ENCODE data around the gene SBF2.

SBF2 gene

GRCh38 chr11:9789910-9790309 lies 504.1 kb downstream of the SBF2 start:
- no peak for DNase-seq

DNA sequence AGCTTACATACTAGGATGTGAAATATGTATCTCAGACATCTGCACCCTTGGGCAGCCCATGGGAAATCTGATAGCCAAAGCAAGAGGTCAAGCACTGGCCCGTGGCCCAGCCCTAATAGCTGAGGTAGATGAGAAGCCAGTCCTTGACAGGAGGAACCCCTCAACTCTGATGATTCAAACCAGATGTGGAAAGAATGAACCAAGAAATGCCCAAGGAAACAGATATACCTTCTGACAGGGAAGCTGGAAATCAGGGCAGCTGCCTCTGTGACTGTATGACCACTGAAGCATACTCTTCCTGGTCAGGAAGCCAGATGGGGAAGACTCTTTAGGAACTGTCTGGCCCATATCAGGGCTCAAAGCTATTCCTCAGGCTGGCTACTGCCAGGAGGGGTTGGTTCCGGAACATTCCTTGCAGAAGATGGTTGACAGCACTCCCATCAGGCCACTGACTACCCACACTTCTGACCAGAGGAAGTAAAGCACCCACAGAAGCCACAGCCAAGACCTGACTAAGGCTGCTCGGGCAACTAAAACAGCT lies 506.0 kb downstream of the SBF2 start:
- DNase-seq = no peak

- DNase-seq = no peak
These were observed 506.8 kb downstream of the SBF2 start for GRCh38 chr11:9787260-9787659.

DNA sequence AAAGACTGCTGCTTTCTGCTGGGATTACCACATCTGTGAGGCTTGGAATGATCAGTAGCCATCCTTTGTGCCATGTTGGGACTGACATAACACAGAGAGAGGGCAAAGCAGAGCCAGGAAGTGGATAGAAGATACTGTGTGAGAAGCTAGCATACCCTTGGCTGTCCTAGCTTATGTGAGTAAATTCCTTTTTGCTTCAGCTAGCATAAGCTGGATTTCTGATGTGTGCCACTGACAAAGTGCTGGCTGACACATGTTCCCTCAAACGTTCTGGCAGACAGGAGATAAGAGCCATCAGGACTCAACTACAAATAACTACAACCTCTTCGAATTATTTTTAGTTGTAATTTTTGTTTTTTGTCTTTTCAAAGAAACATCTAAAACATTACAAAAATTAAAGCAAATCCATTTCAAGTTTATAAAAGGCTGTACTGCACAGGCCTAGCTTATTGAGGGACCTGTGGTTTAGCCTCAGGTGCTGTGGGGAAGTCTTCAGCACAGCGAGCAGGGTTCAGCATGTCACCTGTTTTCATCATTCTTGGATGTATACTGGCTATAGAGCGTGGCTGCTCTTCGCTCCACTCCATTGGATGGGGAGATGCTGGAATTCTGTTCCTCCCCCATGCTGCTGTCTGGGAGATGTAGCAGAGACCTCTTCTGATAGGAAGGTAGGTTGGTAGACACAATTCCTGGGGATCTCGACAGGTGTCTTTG lies 509.3 kb downstream of the SBF2 start:
- no peak for DNase-seq

DNA sequence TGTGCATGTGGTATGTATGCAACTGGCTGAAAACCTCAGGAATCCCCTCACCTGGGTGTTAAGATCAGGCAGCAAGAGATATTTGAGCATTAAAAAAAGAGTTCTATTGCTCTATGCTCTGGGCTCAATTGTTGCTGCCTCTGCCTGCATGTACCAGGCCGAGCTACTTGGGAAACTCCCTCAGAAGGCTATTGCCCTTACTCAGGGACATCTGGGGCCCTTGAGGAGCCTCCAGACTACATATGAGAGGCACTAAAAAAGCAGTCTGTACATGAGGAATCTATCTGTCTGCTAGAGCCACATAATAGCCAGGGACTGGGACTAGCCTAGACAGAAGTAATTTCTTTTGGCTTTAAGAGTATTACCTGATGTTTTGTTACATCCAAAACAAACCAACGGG lies 510.0 kb downstream of the SBF2 start:
- no peak for DNase-seq

GRCh38 chr11:9780929-9781328 lies 513.1 kb downstream of the SBF2 start:
- no peak for DNase-seq

DNA sequence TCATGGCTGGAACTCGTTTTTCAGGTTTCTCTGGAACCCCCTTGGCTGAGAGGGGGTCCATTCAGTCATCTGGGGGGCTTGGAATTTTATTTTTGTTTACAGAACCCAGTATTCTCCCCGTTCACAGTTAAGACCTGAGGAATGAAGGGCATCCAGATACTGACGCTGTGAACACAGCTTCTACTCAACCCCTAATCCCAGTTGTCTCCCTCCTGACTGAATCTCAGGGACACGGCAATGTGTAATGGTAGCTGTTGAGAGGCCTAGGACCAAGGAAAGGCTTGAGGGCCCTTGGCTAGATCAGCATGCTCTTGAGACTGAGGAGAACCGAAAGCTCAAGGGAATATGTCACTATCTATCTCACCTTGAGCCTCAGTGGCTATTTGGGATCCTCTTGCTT lies 516.5 kb downstream of the SBF2 start:
- DNase-seq = no peak

DNA sequence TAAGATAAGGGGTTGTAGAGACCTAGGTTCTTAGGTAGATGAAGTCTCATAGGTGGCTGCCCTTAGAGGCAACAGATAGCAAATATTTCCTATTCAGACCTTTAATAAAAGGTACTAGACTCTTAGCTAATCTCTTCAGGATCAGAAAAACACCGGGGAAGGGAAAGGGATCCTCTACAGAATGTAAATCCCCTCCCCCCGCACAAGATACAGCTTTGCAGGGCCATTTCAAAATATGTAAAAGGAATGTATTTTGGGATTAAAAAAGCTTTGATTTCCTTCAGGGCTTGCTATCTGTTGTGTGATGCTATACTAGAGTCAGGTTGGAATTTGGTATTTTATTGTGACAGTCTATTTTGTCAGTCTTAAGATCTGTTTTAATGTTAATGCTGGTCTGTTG lies 517.0 kb downstream of the SBF2 start:
- DNase-seq = no peak

DNA sequence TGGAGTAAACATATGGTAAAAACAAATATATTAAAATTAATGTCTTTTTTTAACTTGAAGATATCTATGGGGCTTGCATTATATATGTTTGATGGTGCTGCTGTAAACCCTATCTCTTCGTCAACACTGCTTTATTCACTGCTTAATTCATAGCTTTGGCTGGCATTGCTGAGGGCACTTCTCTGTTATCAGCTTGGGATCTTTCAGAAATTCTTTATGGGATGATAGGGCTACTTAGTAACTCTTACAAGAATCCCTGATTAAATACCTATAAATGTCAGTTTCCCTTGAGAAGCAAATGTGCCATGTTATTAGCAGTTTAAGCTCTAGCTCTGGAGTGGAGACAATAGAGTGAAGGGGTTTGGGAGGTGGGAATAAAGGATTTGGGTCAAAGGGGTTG lies 517.8 kb downstream of the SBF2 start:
- no peak for DNase-seq

GRCh38 chr11:9775398-9775779 lies 518.6 kb downstream of the SBF2 start:
- no peak for DNase-seq

DNA sequence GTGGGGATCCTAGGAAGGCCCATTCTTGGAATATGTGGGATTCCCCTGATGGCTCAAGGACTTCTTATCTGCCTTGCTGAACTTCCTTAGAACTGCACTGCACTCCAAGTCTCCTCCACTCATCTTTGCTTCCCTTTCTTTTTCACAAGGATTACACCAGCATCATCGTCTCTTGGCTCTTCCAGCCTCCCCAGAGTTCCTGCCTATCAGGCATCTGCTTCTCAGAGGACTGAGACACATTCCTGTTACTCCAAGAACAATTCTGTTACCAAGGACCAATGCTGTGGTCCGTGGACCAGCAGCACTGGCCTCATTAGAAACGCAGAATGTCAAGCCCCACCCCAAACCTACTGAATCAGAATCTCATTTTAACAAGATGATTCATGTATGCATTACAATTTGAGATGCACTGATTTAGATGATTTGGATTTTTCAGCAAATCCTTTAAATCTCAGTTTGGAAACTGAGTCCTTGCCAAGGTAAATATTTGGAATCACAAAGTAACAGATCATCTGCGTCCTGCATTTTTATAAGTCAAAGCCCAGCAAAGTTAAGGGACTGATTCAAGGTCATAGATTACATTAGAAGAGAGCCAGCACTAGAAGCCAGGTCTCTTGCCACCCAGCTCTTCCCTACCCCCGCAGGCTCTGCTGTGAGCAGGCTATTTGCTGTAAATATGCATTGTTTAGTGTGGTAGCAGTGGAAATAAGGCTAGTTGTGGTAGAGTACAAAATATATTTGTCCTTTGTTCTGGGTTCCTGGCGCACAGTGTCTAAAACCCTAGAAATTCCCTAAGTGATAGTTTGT lies 519.2 kb downstream of the SBF2 start:
- no peak for DNase-seq

- no peak for DNase-seq
These were observed 519.9 kb downstream of the SBF2 start for GRCh38 chr11:9774109-9774508.

DNA sequence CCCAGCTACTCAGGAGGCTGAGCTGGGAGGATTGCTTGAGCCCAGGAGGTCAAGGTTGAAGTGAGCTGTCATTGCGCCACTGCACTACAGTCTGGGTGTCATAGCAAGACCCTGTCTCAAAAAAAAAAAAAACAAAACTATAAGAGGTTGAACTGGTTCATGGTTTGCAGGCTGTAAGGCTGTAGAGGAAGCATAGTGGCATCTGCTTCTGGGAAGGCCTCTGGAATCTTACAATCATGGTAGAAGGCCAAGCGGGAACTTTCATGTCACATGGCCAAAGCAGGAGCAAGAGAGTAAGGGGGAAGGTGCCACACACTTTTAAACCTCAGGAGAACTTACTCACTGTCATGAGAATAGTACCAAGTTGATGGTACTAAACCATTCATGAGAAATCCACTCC lies 520.5 kb downstream of the SBF2 start:
- no peak for DNase-seq

GRCh38 chr11:9772218-9772617 lies 521.8 kb downstream of the SBF2 start:
- DNase-seq = no peak

DNA sequence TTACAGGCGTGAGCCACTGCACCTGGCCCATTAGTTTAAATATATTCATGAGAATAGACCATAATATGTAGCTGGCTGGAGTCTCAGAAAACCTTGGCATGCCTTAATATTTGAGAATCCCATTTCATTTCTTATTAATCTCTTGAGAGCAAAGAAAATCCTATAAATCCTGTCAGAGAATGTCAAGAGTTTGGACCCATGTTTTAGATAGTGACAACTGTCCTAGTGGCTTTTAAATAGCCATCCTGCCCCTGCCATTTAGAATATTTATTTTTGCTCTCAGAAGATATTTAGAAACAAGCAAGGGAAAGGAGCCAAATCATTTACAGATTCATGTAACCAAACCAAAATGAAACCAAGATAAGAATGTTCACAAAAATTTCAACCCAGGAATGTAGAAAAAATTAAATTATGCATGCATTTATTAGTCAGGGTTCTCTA lies 522.9 kb downstream of the SBF2 start:
- DNase-seq = no peak

- no peak for DNase-seq
These were observed 524.4 kb downstream of the SBF2 start for GRCh38 chr11:9769621-9770020.

GRCh38 chr11:9765320-9766101 lies 528.5 kb downstream of the SBF2 start:
- DNase-seq = no peak

- no peak for DNase-seq
These were observed 530.7 kb downstream of the SBF2 start for GRCh38 chr11:9763301-9763700.

GRCh38 chr11:9762531-9762930 lies 531.5 kb downstream of the SBF2 start:
- no peak for DNase-seq

GRCh38 chr11:9761441-9761945 lies 532.5 kb downstream of the SBF2 start:
- no peak for DNase-seq

GRCh38 chr11:9760193-9760575 lies 533.8 kb downstream of the SBF2 start:
- no peak for DNase-seq

GRCh38 chr11:9759519-9760192 lies 534.4 kb downstream of the SBF2 start:
- no peak for DNase-seq

Measured in NCI-H2029 treated with DMSO at 0.1 percent for 48 hours (cell line).